Gastroesophageal sphincter (tissue), 4 donors: Measurements from ENCODE around the gene UBE2G2. TPM values are rescaled to one million over a fixed set of nuclear protein-coding genes. Genes with fewer than 3 reads are reported as not detected.

Experiments
- ATAC-seq: fragments of 150-250 bp; one replicate; pipeline ENCODE4 v1.9.1; 2016; ENCODE audit warnings: mild to moderate bottlenecking, moderate library complexity
- H3K27ac ChIP-seq, 4 donors: fragments of 200-600 bp; sonication (generic) in 3 of 4; 1 replicate in 3 of 4; 2 replicates in 1 of 4; pipeline ENCODE4 v1.5.1; 2016 to 2019
- H3K27me3 ChIP-seq: fragments of 200-600 bp; sonication (generic); one replicate; pipeline ENCODE4 v1.5.1; 2019
- H3K36me3 ChIP-seq, 2 donors: fragments of 200-600 bp; sonication (generic); one replicate each; pipeline ENCODE4 v1.5.1; 2019; ENCODE audit warnings: control low read depth in 1 of 2
- H3K4me1 ChIP-seq, 3 donors: fragments of 200-600 bp; sonication (generic); 1 replicate in 2 of 3; 2 replicates in 1 of 3; pipeline ENCODE4 v1.5.1; 2016 to 2019; ENCODE audit warnings: control low read depth in 2 of 3
- H3K4me3 ChIP-seq, 2 donors: fragments of 200-600 bp; sonication (generic); one replicate each; pipeline ENCODE4 v1.5.1; 2019; ENCODE audit warnings: mild to moderate bottlenecking in 1 of 2, moderate library complexity in 1 of 2
- H3K9me3 ChIP-seq, 3 donors: fragments of 200-600 bp; sonication (generic); one replicate each; pipeline ENCODE4 v1.5.1; 2017 to 2019; ENCODE audit warnings: control low read depth in 2 of 3
- EP300 ChIP-seq: sonication (generic); formaldehyde crosslinking; IDR thresholded peaks from one replicate; pipeline ENCODE4 v1.6.1; 2017; ENCODE audit warnings: antibody characterized with exemption, mild to moderate bottlenecking
- POLR2A ChIP-seq, 2 donors: fragments of 450-650 bp; IDR thresholded peaks; one replicate each; pipeline ENCODE4 v1.6.1; 2017; ENCODE audit warnings: antibody characterized with exemption in 2 of 2, mild to moderate bottlenecking in 2 of 2, moderate library complexity in 1 of 2
- POLR2AphosphoS5 ChIP-seq: sonication (generic); formaldehyde crosslinking; IDR thresholded peaks from one replicate; pipeline ENCODE4 v1.6.1; 2017; ENCODE audit warnings: antibody characterized with exemption
- WGBS, 2 donors: methylation state at CpG; one replicate each; pipeline ENCODE4 v1.1.5; 2018; ENCODE audit warnings: low coverage in 1 of 2; 5-methylcytosine and 5-hydroxymethylcytosine counted together
- total RNA-seq, 4 donors: library from RNA; depleted of rRNA; stranded (reverse); fragments of >200 nt; gene quantifications; one replicate each; pipeline ENCODE4 v1.1.0, GENCODE V29; 2016
- TF ChIP-seq, protein P1 (sequence below), 4 experiments: fragments of 200-600 bp in 2 of 4; fragments of 450-650 bp in 2 of 4; sonication (generic) in 1 of 4; IDR thresholded peaks; one replicate each; pipeline ENCODE4 v1.5.1; 2017 to 2019; ENCODE audit warnings: antibody characterized with exemption in 4 of 4, mild to moderate bottlenecking in 2 of 4, moderate library complexity in 2 of 4

Gene UBE2G2
- total RNA-seq, 4 donors from 2014 or later = 48.3 to 93.4 (median 83.9) TPM

DNA sequence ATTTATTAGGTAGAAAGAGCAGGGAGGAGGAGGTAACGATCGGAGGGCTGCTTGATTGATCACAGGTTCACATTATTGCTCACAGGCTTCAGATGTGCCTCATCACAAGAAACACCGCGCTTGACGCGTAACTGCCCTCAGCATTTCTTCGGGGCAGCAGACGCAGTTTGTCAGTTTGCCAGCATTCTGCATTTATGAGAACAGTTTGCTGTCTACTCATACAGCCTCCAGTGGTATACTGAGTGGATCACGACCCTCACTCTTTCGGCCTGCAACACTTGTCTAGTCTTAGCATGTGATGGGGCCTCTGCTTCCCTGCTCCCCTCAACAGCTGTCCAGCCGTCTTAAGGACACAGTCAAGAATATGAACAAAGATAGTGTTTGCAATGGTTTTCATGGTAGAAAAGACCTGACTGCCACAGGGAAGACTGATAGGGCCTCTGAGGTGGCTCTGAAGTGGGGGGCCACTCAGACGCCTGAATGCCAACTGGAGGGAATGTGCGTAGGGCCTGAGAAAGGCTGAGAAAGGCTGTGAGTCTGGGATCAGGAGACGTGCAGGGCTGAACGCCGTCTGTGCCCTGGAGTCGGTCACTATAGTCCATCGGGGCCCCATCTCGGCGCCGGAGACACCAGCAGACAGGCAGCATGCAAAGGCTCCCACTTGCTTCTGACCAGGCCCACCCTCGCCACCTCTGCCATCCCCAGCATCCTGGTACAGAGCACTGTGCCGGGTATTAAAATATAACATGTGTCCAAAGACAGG, 45.0 kb downstream of the UBE2G2 start:
- Histone ChIP-seq H3K27ac (no peak overlapping the region), H3K36me3 (no peaks in the 10 kb centered on the region), H3K9me3 (peaks cover 0 to 26% (median 0%) of the 10 kb centered on the region in 3 donors), H3K27me3 (peaks cover 29% of the 10 kb centered on the region), H3K4me1 (no peaks in the 10 kb centered on the region), H3K4me3 (no peak overlapping the region)
- ATAC-seq = no peak
- WGBS, 2 donors = 79 to 86% methylated on average over 1 to 21 of the region's 23 CpGs
- TF ChIP-seq, protein P1, sequence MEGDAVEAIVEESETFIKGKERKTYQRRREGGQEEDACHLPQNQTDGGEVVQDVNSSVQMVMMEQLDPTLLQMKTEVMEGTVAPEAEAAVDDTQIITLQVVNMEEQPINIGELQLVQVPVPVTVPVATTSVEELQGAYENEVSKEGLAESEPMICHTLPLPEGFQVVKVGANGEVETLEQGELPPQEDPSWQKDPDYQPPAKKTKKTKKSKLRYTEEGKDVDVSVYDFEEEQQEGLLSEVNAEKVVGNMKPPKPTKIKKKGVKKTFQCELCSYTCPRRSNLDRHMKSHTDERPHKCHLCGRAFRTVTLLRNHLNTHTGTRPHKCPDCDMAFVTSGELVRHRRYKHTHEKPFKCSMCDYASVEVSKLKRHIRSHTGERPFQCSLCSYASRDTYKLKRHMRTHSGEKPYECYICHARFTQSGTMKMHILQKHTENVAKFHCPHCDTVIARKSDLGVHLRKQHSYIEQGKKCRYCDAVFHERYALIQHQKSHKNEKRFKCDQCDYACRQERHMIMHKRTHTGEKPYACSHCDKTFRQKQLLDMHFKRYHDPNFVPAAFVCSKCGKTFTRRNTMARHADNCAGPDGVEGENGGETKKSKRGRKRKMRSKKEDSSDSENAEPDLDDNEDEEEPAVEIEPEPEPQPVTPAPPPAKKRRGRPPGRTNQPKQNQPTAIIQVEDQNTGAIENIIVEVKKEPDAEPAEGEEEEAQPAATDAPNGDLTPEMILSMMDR (IDR thresholded peaks at IDR 0.05) = no peak
- TF ChIP-seq POLR2A (IDR thresholded peaks at IDR 0.05) = no peak
- TF ChIP-seq POLR2AphosphoS5 = no peak

DNA sequence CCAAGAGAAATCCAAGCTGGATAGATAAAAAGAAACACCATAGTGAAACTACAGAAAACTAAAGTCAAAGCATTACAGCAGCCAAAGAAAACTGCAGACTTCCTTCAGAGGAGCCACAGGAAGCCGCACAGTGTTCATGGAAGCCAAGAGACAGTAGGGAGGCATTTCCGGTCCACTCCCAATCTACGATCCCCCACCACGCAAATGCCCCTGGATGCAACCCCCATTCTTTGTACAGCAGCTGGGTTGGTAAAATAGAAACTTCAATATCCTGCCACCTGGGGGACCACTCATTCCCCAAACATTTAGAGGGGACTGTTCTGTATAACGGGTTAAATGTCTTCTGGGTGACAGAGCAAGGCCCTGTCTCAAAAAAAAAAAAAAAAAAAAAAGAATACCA, 46.4 kb downstream of the UBE2G2 start:
- 70 to 90% methylated on average over 3 to 4 of the region's 5 CpGs for WGBS, 2 donors
- Histone ChIP-seq H3K27ac (no peak overlapping the region), H3K36me3 (no peaks in the 10 kb centered on the region), H3K4me1 (no peaks in the 10 kb centered on the region), H3K27me3 (peaks cover 42% of the 10 kb centered on the region), H3K4me3 (no peak overlapping the region), H3K9me3 (peaks cover 0 to 26% (median 0%) of the 10 kb centered on the region in 3 donors)
- no peak for ATAC-seq
- TF ChIP-seq POLR2A (IDR thresholded peaks at IDR 0.05) = no peak
- no peak for TF ChIP-seq POLR2AphosphoS5
- TF ChIP-seq, protein P1 (IDR thresholded peaks at IDR 0.05) = no peak
- no peak for TF ChIP-seq EP300

DNA sequence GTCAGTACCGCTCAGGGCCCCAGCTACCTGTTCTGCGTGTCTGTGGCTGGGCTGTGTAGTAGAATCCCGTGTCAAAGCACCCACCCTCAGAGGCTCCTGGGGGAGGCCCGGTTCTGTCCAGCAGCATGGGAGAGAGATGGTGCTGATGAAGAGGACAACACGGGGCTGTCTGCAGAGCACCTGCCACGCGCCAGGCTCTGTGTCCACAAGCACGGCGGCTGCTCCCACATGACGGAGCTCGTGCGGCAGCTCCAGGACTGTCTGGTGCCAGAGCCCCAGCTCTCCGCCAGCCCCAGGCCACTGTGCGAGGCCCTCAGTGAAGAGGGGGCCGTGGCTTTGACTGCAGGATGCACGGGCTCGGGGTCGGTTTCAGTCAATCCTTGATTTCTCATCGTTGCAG, 48.3 kb downstream of the UBE2G2 start:
- H3K9me3 ChIP-seq = peaks cover 0 to 25% (median 0%) of the 10 kb centered on the region in 3 donors
- TF ChIP-seq, protein P1 (IDR thresholded peaks at IDR 0.05) = no peak
- TF ChIP-seq POLR2AphosphoS5 = no peak
- no peaks in the 10 kb centered on the region for H3K4me1 ChIP-seq
- 80% methylated on average over 4 of the region's 19 CpGs; no CpG with 5 or more reads in 1 of the 2 donors for WGBS, 2 donors
- H3K27ac ChIP-seq = no peak overlapping the region
- H3K36me3 ChIP-seq = no peaks in the 10 kb centered on the region
- H3K4me3 ChIP-seq = no peak overlapping the region
- no peak for ATAC-seq
- peaks cover 50% of the 10 kb centered on the region for H3K27me3 ChIP-seq

DNA sequence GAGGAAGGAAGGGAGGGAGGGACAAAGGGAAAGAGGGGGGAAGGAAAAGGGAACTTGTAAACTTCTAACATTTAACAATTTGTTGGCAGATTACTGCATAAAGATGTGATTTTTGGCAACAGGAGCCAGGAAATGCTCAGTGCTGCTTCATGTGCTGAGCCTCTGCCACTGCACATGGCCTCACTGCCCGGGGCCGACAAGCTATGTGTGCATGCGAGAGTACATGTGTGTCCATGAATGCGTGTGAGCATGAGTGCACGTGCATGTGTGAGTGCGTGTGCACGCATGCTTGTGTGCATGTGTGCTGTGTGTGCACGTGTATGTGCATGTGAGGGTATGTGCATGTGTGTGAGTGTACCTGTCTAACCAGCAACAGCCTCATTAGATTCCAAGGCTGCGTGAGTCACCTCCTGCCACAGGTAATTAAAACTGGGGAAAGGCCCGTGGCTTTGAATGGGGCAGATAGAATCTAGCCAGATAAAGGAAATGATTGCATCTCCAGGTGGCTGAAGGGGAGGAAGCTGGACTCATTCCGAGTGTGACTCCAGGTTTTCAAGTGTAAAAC, 48.9 kb downstream of the UBE2G2 start:
- Histone ChIP-seq H3K36me3 (no peaks in the 10 kb centered on the region), H3K9me3 (peaks cover 0 to 19% (median 0%) of the 10 kb centered on the region in 3 donors), H3K27me3 (peaks cover 49% of the 10 kb centered on the region), H3K27ac (no peak overlapping the region), H3K4me1 (no peaks in the 10 kb centered on the region), H3K4me3 (no peak overlapping the region)
- ATAC-seq = no peak
- WGBS, 2 donors = 59 to 77% methylated on average over 9 to 11 of the region's 11 CpGs
- no peak for TF ChIP-seq POLR2A (IDR thresholded peaks at IDR 0.05)
- TF ChIP-seq, protein P1 (IDR thresholded peaks at IDR 0.05) = no peak
- TF ChIP-seq POLR2AphosphoS5 = no peak
- TF ChIP-seq EP300 = no peak
